Psoas muscle (tissue), 8 donors: ENCODE data around the gene RAB8A. TPM values are rescaled to one million over a fixed set of nuclear protein-coding genes. Genes with fewer than 3 reads are reported as not detected.

Experiments
- ATAC-seq, 4 donors: fragments of 200-7000 bp; cut with Tn5 transposase; one replicate each; pipeline ENCODE4 v1.9.1; 2020; ENCODE audit warnings: moderate library complexity in 3 of 4, mild to moderate bottlenecking in 2 of 4
- DNase-seq, 2 donors: peaks; one replicate each; pipeline ENCODE4 v3.0.0-alpha.2; 2020
- H3K27ac ChIP-seq: fragments of 200-600 bp; one replicate; pipeline ENCODE4 v1.8.0; 2022
- H3K27me3 ChIP-seq, 3 donors: fragments of 200-600 bp in 1 of 3; one replicate each; pipeline versions ENCODE4 v1.6.1 to v1.8.0; 2013 to 2022; ENCODE audit warnings: low read length in 2 of 3, mild to moderate bottlenecking in 2 of 3, moderate library complexity in 1 of 3; ENCODE audit not compliant: insufficient read depth in 3 of 3
- H3K36me3 ChIP-seq, 2 donors: fragments of 200-600 bp in 1 of 2; one replicate each; pipeline versions ENCODE4 v1.6.1 to v1.8.0; 2013 to 2022; ENCODE audit warnings: low read depth in 1 of 2, mild to moderate bottlenecking in 1 of 2, moderate library complexity in 1 of 2; ENCODE audit not compliant: insufficient read depth in 1 of 2
- H3K4me1 ChIP-seq: fragments of 200-600 bp; one replicate; pipeline ENCODE4 v1.8.0; 2022
- H3K4me3 ChIP-seq: fragments of 200-600 bp; one replicate; pipeline ENCODE4 v1.8.0; 2022; ENCODE audit warnings: mild to moderate bottlenecking
- H3K9me3 ChIP-seq: fragments of 200-600 bp; one replicate; pipeline ENCODE4 v1.8.0; 2022
- CTCF ChIP-seq: fragments of 200-600 bp; IDR thresholded peaks from one replicate; pipeline ENCODE4 v1.8.0; 2022; ENCODE audit warnings: antibody characterized with exemption
- WGBS, 3 donors: extraction: QIAGEN DNeasy Blood & Tissue Kit; methylation state at CpG; one replicate each; pipeline versions ENCODE4 v1.1.6 to v1.1.7; 2013; 5-methylcytosine and 5-hydroxymethylcytosine counted together
- intact Hi-C, 2 donors: fragments of 100-400 bp; cut with DNase I; formaldehyde crosslinking; loops; one replicate each; pipeline versions ENCODE4 v1.11.0 to v1.14.2; 2022
- polyA plus RNA-seq, 3 donors: library from polyadenylated mRNA; stranded (reverse); fragments of 200-250 nt; gene quantifications; one replicate each; pipeline ENCODE4 v1.2.3, GENCODE V29; 2013
- total RNA-seq, 4 donors: library from RNA; stranded (reverse); fragmentation: NEBNext Ultra II Directional in 2 of 4; extraction: Animal tissue kit (Norgen Biotek cat#: 25700) in 2 of 4; gene quantifications; one replicate each; pipeline versions ENCODE4 v1.2.1 to v1.2.4, GENCODE V29; 2021 to 2023
- donor health status: healthy with polysubstance abuse.
- donor health status: DM: no; HTN: no; CAD: no; lungs with moderate emphysema.
- donor health status: Bipolar disorder and iron deficiency.
- donor health status: healthy.
- donor health status: DM: yes; HTN: yes; CAD: no.
- donor health status: DM: no; HTN: no; CAD: no.
- donor health status: DM: no; HTN: no; CAD: no.
- donor health status: DM: yes; HTN: yes; CAD: no.

The RAB8A gene
- total and polyA plus RNA-seq, 7 donors: 7.1 to 13.0 (median 8.4) TPM

GRCh38 chr19:16153582-16154336, 42.1 kb downstream of the RAB8A start:
- TF ChIP-seq CTCF: no peak
- H3K36me3 ChIP-seq: no peaks in the 10 kb centered on the region
- no peak overlapping the region for H3K4me3 ChIP-seq
- H3K4me1 ChIP-seq: no peaks in the 10 kb centered on the region
- no peak overlapping the region for H3K27ac ChIP-seq
- intact Hi-C loops: no loop called here
- H3K27me3 ChIP-seq: peaks cover 0 to 3% (median 0%) of the 10 kb centered on the region in 3 donors
- 78 to 80% (median 79%) methylated on average over 11 of the region's 11 CpGs for WGBS, 3 donors
- no peaks in the 10 kb centered on the region for H3K9me3 ChIP-seq
- ATAC-seq (no peak), DNase-seq (no peak)

GRCh38 chr19:16154557-16154956, 42.9 kb downstream of the RAB8A start:
- intact Hi-C loops: no loop called here
- Histone ChIP-seq H3K4me1 (no peaks in the 10 kb centered on the region), H3K27ac (no peak overlapping the region), H3K4me3 (no peak overlapping the region), H3K9me3 (no peaks in the 10 kb centered on the region), H3K36me3 (no peaks in the 10 kb centered on the region), H3K27me3 (peaks cover 0 to 3% (median 0%) of the 10 kb centered on the region in 3 donors)
- ATAC-seq: no peak
- no peak for TF ChIP-seq CTCF
- 89 to 98% (median 89%) methylated on average over 8 of the region's 8 CpGs for WGBS, 3 donors
- no peak for DNase-seq

- 74 to 83% (median 78%) methylated on average over 1 of the region's 1 CpG for WGBS, 3 donors
- TF ChIP-seq CTCF: no peak
- no peak for DNase-seq
Observed at GRCh38 chr19:16155128-16155527, 43.4 kb downstream of the RAB8A start.

GRCh38 chr19:16156904-16157303, 45.2 kb downstream of the RAB8A start:
- DNase-seq (no peak), ATAC-seq (no peak)
- no peak for TF ChIP-seq CTCF
- no peaks in the 10 kb centered on the region for H3K4me1 ChIP-seq
- WGBS, 3 donors: 72 to 73% (median 72%) methylated on average over 6 of the region's 6 CpGs
- H3K27me3 ChIP-seq: peaks cover 0 to 3% (median 0%) of the 10 kb centered on the region in 3 donors
- intact Hi-C loops: no loop called here
- H3K36me3 ChIP-seq: no peaks in the 10 kb centered on the region
- no peak overlapping the region for H3K4me3 ChIP-seq
- H3K9me3 ChIP-seq: no peaks in the 10 kb centered on the region
- H3K27ac ChIP-seq: no peak overlapping the region

More at GRCh38 chr19:16155128-16155527, 43.4 kb downstream of the RAB8A start:
- Histone ChIP-seq H3K27me3 (peaks cover 0 to 3% (median 0%) of the 10 kb centered on the region in 3 donors), H3K27ac (no peak overlapping the region), H3K4me3 (no peak overlapping the region), H3K36me3 (no peaks in the 10 kb centered on the region), H3K9me3 (no peaks in the 10 kb centered on the region), H3K4me1 (no peaks in the 10 kb centered on the region)
- no peak for ATAC-seq
- intact Hi-C loops: no loop called here

- H3K36me3 ChIP-seq: no peaks in the 10 kb centered on the region
- ATAC-seq (no peak), DNase-seq (no peak)
- no peaks in the 10 kb centered on the region for H3K4me1 ChIP-seq
- no peaks in the 10 kb centered on the region for H3K9me3 ChIP-seq
- H3K4me3 ChIP-seq: no peak overlapping the region
- WGBS, 3 donors: 68 to 81% (median 73%) methylated on average over 10 of the region's 10 CpGs
- H3K27me3 ChIP-seq: peaks cover 0 to 3% (median 0%) of the 10 kb centered on the region in 3 donors
- TF ChIP-seq CTCF: no peak
- no peak overlapping the region for H3K27ac ChIP-seq
- intact Hi-C loops: no loop called here
Observed at GRCh38 chr19:16157601-16158000, 45.9 kb downstream of the RAB8A start.
